Measurements from ENCODE around the gene SERPINA3.

The SERPINA3 gene

DNA sequence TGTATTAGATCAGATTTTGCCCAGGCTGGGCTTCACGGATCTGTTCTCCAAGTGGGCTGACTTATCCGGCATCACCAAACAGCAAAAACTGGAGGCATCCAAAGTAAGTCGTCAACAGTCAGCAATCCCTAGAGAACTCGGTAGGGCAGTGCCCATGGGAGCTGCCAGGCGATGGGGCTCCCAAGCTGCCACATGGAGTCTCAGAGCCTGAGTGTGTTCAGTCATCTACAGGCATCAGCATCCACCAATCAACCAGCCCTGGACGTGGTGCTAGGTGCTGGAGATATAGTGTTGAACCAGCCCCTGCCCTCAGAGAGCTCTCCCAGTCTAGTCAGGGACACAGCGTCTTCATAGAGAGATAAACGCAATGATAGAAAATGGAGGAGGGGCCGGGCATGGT lies 44.0 kb upstream of the SERPINA3 start:
- no peaks in the 10 kb centered on the region for H3K9me2 ChIP-seq (replicated peaks; ENCODE audit: low read depth, low read length)
- H3K27me3 ChIP-seq (ENCODE audit: insufficient read depth, low read length, poor library complexity, severe bottlenecking), result no peaks in the 10 kb centered on the region
- no peak overlapping the region for H3K9ac ChIP-seq (ENCODE audit: low read depth, low read length, poor library complexity, severe bottlenecking)
- H2AFZ ChIP-seq (ENCODE audit: low read length), result no peak overlapping the region
- H3K4me2 ChIP-seq (ENCODE audit: low read depth, low read length, poor library complexity, severe bottlenecking), result no peak overlapping the region
- no peaks in the 10 kb centered on the region for H4K20me1 ChIP-seq (ENCODE audit: insufficient read depth, low read length, poor library complexity, severe bottlenecking)
- H3K4me3 ChIP-seq (ENCODE audit: low read length, poor library complexity, severe bottlenecking), result no peak overlapping the region
- H3K9me3 ChIP-seq (ENCODE audit: insufficient read depth, low read depth, low read length), result peaks cover 4% of the 10 kb centered on the region; the same call in 1 of the 2 replicates
- H3K79me2 ChIP-seq (ENCODE audit: insufficient read depth, low read length), result no peaks in the 10 kb centered on the region
- H3K4me1 ChIP-seq (ENCODE audit: insufficient read depth, low read length, poor library complexity, severe bottlenecking), result no peaks in the 10 kb centered on the region
- TF ChIP-seq EZH2phosphoT487 (IDR thresholded peaks at IDR 0.05; ENCODE audit: borderline replicate concordance), result no peak
- TF ChIP-seq, protein P1, sequence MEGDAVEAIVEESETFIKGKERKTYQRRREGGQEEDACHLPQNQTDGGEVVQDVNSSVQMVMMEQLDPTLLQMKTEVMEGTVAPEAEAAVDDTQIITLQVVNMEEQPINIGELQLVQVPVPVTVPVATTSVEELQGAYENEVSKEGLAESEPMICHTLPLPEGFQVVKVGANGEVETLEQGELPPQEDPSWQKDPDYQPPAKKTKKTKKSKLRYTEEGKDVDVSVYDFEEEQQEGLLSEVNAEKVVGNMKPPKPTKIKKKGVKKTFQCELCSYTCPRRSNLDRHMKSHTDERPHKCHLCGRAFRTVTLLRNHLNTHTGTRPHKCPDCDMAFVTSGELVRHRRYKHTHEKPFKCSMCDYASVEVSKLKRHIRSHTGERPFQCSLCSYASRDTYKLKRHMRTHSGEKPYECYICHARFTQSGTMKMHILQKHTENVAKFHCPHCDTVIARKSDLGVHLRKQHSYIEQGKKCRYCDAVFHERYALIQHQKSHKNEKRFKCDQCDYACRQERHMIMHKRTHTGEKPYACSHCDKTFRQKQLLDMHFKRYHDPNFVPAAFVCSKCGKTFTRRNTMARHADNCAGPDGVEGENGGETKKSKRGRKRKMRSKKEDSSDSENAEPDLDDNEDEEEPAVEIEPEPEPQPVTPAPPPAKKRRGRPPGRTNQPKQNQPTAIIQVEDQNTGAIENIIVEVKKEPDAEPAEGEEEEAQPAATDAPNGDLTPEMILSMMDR (conservative IDR thresholded peaks at IDR 0.05; ENCODE audit: low read length), result no peak
- no peaks in the 10 kb centered on the region for H3F3A ChIP-seq (ENCODE audit: low read depth)
- no peaks in the 10 kb centered on the region for H3K36me3 ChIP-seq (ENCODE audit: insufficient read depth, low read length)

DNA sequence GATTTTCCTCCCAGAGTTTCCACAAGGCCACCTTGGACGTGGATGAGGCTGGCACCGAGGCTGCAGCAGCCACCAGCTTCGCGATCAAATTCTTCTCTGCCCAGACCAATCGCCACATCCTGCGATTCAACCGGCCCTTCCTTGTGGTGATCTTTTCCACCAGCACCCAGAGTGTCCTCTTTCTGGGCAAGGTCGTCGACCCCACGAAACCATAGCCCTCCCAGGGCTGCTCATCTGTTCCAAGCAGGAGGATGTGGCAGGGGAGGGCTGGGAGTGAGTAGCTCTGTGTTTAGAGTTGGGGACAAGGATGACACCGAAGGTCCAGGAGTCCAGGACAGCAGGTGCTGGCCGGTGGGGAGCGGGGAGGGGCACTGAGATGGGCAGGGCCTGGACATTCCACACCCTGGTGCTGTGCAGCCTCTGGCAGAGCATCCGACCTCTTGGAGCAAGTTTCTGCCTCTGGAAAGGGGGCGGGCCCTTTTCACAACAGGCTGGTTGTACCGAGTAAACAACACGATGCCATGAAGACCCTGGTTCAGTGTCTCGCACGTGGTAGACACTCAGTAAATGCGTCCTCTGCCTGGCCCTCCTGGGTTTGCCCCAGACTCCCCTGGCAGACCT lies 42.7 kb upstream of the SERPINA3 start:
- Histone ChIP-seq H3K27me3 (ENCODE audit: insufficient read depth, low read length, poor library complexity, severe bottlenecking) (no peaks in the 10 kb centered on the region), H3K79me2 (ENCODE audit: insufficient read depth, low read length) (no peaks in the 10 kb centered on the region), H3K4me3 (ENCODE audit: low read length, poor library complexity, severe bottlenecking) (no peak overlapping the region), H3F3A (ENCODE audit: low read depth) (no peaks in the 10 kb centered on the region), H2AFZ (ENCODE audit: low read length) (no peak overlapping the region), H4K20me1 (ENCODE audit: insufficient read depth, low read length, poor library complexity, severe bottlenecking) (no peaks in the 10 kb centered on the region), H3K4me1 (ENCODE audit: insufficient read depth, low read length, poor library complexity, severe bottlenecking) (no peaks in the 10 kb centered on the region), H3K9me2 (replicated peaks; ENCODE audit: low read depth, low read length) (no peaks in the 10 kb centered on the region), H3K9me3 (ENCODE audit: insufficient read depth, low read depth, low read length) (peaks cover 4% of the 10 kb centered on the region; the same call in 1 of the 2 replicates), H3K36me3 (ENCODE audit: insufficient read depth, low read length) (no peaks in the 10 kb centered on the region), H3K4me2 (ENCODE audit: low read depth, low read length, poor library complexity, severe bottlenecking) (no peak overlapping the region), H3K9ac (ENCODE audit: low read depth, low read length, poor library complexity, severe bottlenecking) (no peak overlapping the region)
- TF ChIP-seq, protein P1 (conservative IDR thresholded peaks at IDR 0.05; ENCODE audit: low read length), result no peak
- TF ChIP-seq EZH2phosphoT487 (IDR thresholded peaks at IDR 0.05; ENCODE audit: borderline replicate concordance), result no peak

DNA sequence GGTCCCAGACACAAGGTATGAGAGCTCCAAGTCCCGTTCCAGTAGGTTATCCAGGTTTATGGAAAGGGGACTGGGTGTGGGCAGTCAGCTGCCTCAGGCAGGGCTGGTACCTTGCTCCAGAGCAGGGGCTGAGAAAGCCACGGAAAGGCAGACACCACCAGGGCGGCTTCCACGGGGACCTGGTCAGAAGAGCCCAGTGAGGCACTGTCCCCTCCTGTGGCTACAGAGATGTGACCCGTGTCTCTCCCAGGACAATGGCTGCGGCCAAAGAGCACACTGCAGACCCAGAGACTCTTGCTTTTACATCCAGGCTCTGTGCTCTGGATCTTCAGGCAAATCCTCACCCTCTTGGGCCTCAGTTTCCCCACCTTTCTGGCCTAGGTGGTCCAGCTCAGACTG lies 42.2 kb upstream of the SERPINA3 start:
- no peak overlapping the region for H3K9ac ChIP-seq (ENCODE audit: low read depth, low read length, poor library complexity, severe bottlenecking)
- no peaks in the 10 kb centered on the region for H3K36me3 ChIP-seq (ENCODE audit: insufficient read depth, low read length)
- no peaks in the 10 kb centered on the region for H3K27me3 ChIP-seq (ENCODE audit: insufficient read depth, low read length, poor library complexity, severe bottlenecking)

More for the DNA sequence above, 42.2 kb upstream of the SERPINA3 start:
- Histone ChIP-seq H4K20me1 (ENCODE audit: insufficient read depth, low read length, poor library complexity, severe bottlenecking) (no peaks in the 10 kb centered on the region), H3K4me1 (ENCODE audit: insufficient read depth, low read length, poor library complexity, severe bottlenecking) (no peaks in the 10 kb centered on the region), H3K79me2 (ENCODE audit: insufficient read depth, low read length) (no peaks in the 10 kb centered on the region), H2AFZ (ENCODE audit: low read length) (no peak overlapping the region), H3K4me2 (ENCODE audit: low read depth, low read length, poor library complexity, severe bottlenecking) (no peak overlapping the region), H3F3A (ENCODE audit: low read depth) (no peaks in the 10 kb centered on the region), H3K4me3 (ENCODE audit: low read length, poor library complexity, severe bottlenecking) (no peak overlapping the region), H3K9me2 (replicated peaks; ENCODE audit: low read depth, low read length) (no peaks in the 10 kb centered on the region), H3K9me3 (ENCODE audit: insufficient read depth, low read depth, low read length) (peaks cover 6% of the 10 kb centered on the region; the same call in 1 of the 2 replicates)
- no peak for TF ChIP-seq EZH2phosphoT487 (IDR thresholded peaks at IDR 0.05; ENCODE audit: borderline replicate concordance)
- TF ChIP-seq, protein P1 (conservative IDR thresholded peaks at IDR 0.05; ENCODE audit: low read length), result no peak
